NOMO-1 treated with dmso at 0.1 percent for 144 hours (cell line): ENCODE measurements around the gene KLHL12.

Source experiments
- DNase-seq: peaks from one replicate; lab custom pipeline; 2025; ENCODE audit not compliant: unreplicated experiment; lab: John Stamatoyannopoulos, UW

The KLHL12 gene

GRCh38 chr1:202844259-202844658, 82.8 kb downstream of the KLHL12 start:
- DNase-seq, result no peak

- DNase-seq, result no peak
These were observed 84.0 kb downstream of the KLHL12 start for GRCh38 chr1:202843081-202843480.
